K562 (cell line): ENCODE data around the gene ZNF451. TPM values are rescaled to one million over a fixed set of nuclear protein-coding genes. Genes with fewer than 3 reads are reported as not detected.

ENCODE experiments used
- ATAC-seq: fragments of 200-7000 bp; cut with Tn5 transposase; 3 replicates; pipeline ENCODE4 v1.9.1; 2020; ENCODE audit warnings: moderate library complexity
- BruUV-seq: library from RNA; stranded (reverse); fragments of 400-500 nt; replicated peaks from 2 replicates; lab custom pipeline; 2021; lab: Mats Ljungman, UMichigan
- CTCF ChIA-PET: fragments of 300-600 bp; formaldehyde crosslinking; extraction: SDS; loops from one replicate; lab custom pipeline; 2021; ENCODE audit warnings: low intra/inter-chr PET ratio; lab: Yijun Ruan, JAX
- POLR2A ChIA-PET: fragments of 300-600, 350-650 bp; sonication (Branson Sonifier 250); formaldehyde crosslinking; extraction: SDS; loops from one replicate; lab custom pipeline; 2021; ENCODE audit warnings: antibody characterized with exemption, inconsistent platforms; lab: Yijun Ruan, JAX
- DNase-seq, 4 experiments: peaks; one replicate each; pipeline versions ENCODE4 v3.0.0 to v3.0.0-alpha.2; 2011 to 2018; ENCODE audit warnings: low spot score in 3 of 4, mixed read lengths in 3 of 4; ENCODE audit errors: extremely low read depth in 1 of 4
- FAIRE-seq: peaks from 2 replicates; lab custom pipeline; 2011; peaks lifted over from hg19 to GRCh38; lab: Jason Lieb, UNC
- H2AFZ ChIP-seq: 2 replicates; pipeline ENCODE4 v1.6.0; 2011; ENCODE audit warnings: low read depth, low read length, control low read depth, inconsistent platforms
- H3K27ac ChIP-seq: fragments of 200-600 bp; 3 replicates; pipeline ENCODE4 v1.8.0; 2011; ENCODE audit warnings: low read depth, mild to moderate bottlenecking, control low read depth, inconsistent platforms, low read length, moderate library complexity, mixed read lengths; ENCODE audit errors: extremely low read depth
- H3K27me3 ChIP-seq, 2 experiments: fragments of 300-600 bp in 1 of 2; 2 replicates in 1 of 2; 3 replicates in 1 of 2; pipeline versions ENCODE4 v1.6.0 to v1.8.0; 2011; ENCODE audit warnings: inconsistent platforms in 2 of 2, low read length in 2 of 2, mild to moderate bottlenecking in 1 of 2, mixed read lengths in 1 of 2, moderate library complexity in 1 of 2; ENCODE audit not compliant: control insufficient read depth in 2 of 2, insufficient read depth in 2 of 2
- H3K36me3 ChIP-seq: fragments of 300-600 bp; 3 replicates; pipeline ENCODE4 v1.8.0; 2011; ENCODE audit warnings: mild to moderate bottlenecking, low read length, inconsistent platforms; ENCODE audit not compliant: control insufficient read depth, insufficient read depth
- H3K4me1 ChIP-seq, 2 experiments: fragments of 200-600 bp in 1 of 2; replicated peaks in 1 of 2; 2 replicates in 1 of 2; 3 replicates in 1 of 2; pipeline versions ENCODE4 v1.5.1 to v1.8.0; 2011; ENCODE audit warnings: inconsistent platforms in 2 of 2, low read length in 2 of 2, mild to moderate bottlenecking in 1 of 2, mixed read lengths in 1 of 2, moderate library complexity in 1 of 2; ENCODE audit not compliant: control insufficient read depth in 2 of 2, insufficient read depth in 2 of 2
- H3K4me2 ChIP-seq: 2 replicates; pipeline ENCODE4 v1.6.1; 2011; ENCODE audit warnings: low read length, control low read depth, inconsistent platforms, mixed read lengths; ENCODE audit not compliant: insufficient read depth
- H3K4me3 ChIP-seq: fragments of 200-600 bp; sonication (generic), shearing (Covaris generic); 2 replicates; pipeline ENCODE4 v1.5.1; 2016; ENCODE audit warnings: control low read depth, inconsistent platforms
- H3K79me2 ChIP-seq: fragments of 200-600 bp; 3 replicates; pipeline ENCODE4 v1.8.0; 2011; ENCODE audit warnings: low read length, inconsistent platforms; ENCODE audit not compliant: control insufficient read depth, insufficient read depth
- H3K9ac ChIP-seq, 2 experiments: 2 replicates each; pipeline versions ENCODE4 v1.6.0 to v1.6.1; 2011; ENCODE audit warnings: low read depth in 2 of 2, low read length in 2 of 2, control low read depth in 1 of 2, inconsistent platforms in 1 of 2, mild to moderate bottlenecking in 1 of 2, mixed read lengths in 1 of 2; ENCODE audit not compliant: insufficient read depth in 1 of 2
- H3K9me1 ChIP-seq: one replicate; pipeline ENCODE4 v1.6.0; 2011; ENCODE audit warnings: inconsistent platforms, mild to moderate bottlenecking, low read length, moderate library complexity; ENCODE audit not compliant: control insufficient read depth, insufficient read depth
- H3K9me3 ChIP-seq: replicated peaks from 2 replicates; pipeline ENCODE4 v1.5.1; 2011; ENCODE audit warnings: low read depth, low read length, inconsistent platforms; ENCODE audit not compliant: control insufficient read depth, insufficient read depth
- H4K20me1 ChIP-seq: replicated peaks from 2 replicates; pipeline ENCODE4 v1.6.1; 2011; ENCODE audit warnings: low read length, inconsistent platforms, mixed read lengths; ENCODE audit not compliant: control insufficient read depth, insufficient read depth
- CBFA2T3 ChIP-seq: fragments of 450-650 bp; IDR thresholded peaks from 2 replicates; pipeline ENCODE4 v1.6.1; 2017
- CBX3 ChIP-seq, 2 experiments: IDR thresholded peaks; 1 replicate in 1 of 2; 2 replicates in 1 of 2; pipeline ENCODE4 v1.6.1; 2012; ENCODE audit warnings: inconsistent platforms in 2 of 2, low read length in 2 of 2, borderline replicate concordance in 1 of 2, control low read depth in 1 of 2
- DLX4 ChIP-seq: fragments of 250-450 bp; sonication (Bioruptor Pico); IDR thresholded peaks from 2 replicates; pipeline ENCODE4 v1.6.1; 2021; ENCODE audit warnings: mild to moderate bottlenecking
- TEAD4 ChIP-seq, 2 experiments: sonication (generic) in 1 of 2; formaldehyde crosslinking in 1 of 2; IDR thresholded peaks; 2 replicates each; pipeline versions ENCODE4 v1.6.1 to v1.8.0; 2012 to 2022; ENCODE audit warnings: borderline replicate concordance in 1 of 2, inconsistent platforms in 1 of 2, low read length in 1 of 2, mild to moderate bottlenecking in 1 of 2, missing genetic modification reagents in 1 of 2
- ZC3H8 ChIP-seq: fragments of 450-650 bp; IDR thresholded peaks from 2 replicates; pipeline ENCODE4 v1.6.1; 2017
- ZNF778 ChIP-seq: fragments of 450-650 bp; formaldehyde crosslinking; IDR thresholded peaks from 2 replicates; pipeline ENCODE4 v1.4.0; 2020; ENCODE audit warnings: mild to moderate bottlenecking, moderate library complexity
- WGBS: fragments of 100-300 bp; shearing (Covaris generic); methylation state at CpG from one replicate; pipeline ENCODE4 v1.1.6; 2016; ENCODE audit warnings: low coverage, mixed read lengths; ENCODE audit not compliant: insufficient coverage; ENCODE audit errors: missing lambda C conversion rate; 5-methylcytosine and 5-hydroxymethylcytosine counted together
- in situ Hi-C: fragments of 300-500 bp; cut with MboI; formaldehyde crosslinking; loops from 4 replicates; pipeline ENCODE4 v1.15.0; 2018; ENCODE audit warnings: inconsistent platforms, mixed read lengths
- intact Hi-C: fragments of 100-400 bp; cut with micrococcal nuclease; formaldehyde crosslinking; loops from 2 replicates; pipeline ENCODE4 v1.14.2; 2022
- polyA plus RNA-seq, 8 experiments: library from polyadenylated mRNA; depleted of rRNA in 4 of 8; stranded (reverse) in 5 of 8; unstranded in 3 of 8; fragments of >200 nt; fragmentation: Nextera tagmentation in 2 of 8; fragmentation: Illumina TruSeq in 1 of 8; extraction: Ambion mirVana in 2 of 8; extraction: Trizol in 1 of 8; gene quantifications; 2 replicates each; pipeline versions ENCODE4 v1.2.1 to v1.2.3, GENCODE V29; 2011 to 2014; ENCODE audit warnings: inconsistent platforms in 1 of 8, missing spikeins in 1 of 8
- total RNA-seq, 7 experiments: library from RNA; depleted of rRNA in 6 of 7; stranded (reverse); fragments of >200 nt in 6 of 7; fragmentation: Illumina TruSeq in 2 of 7; extraction: Trizol in 2 of 7; gene quantifications; 2 replicates each; pipeline versions ENCODE4 v1.2.1 to v1.2.3, GENCODE V29; 2011 to 2021; ENCODE audit warnings: low replicate concordance in 1 of 7

Gene ZNF451
- total and polyA plus RNA-seq, 9 of the 15 experiments (the other 6 are each of a cell fraction or from before 2014, with no cell fraction given), result 16.1 to 74.3 (median 38.3) TPM

- WGBS, result 60% methylated on average over 2 of the region's 2 CpGs
- intact Hi-C loops, result no loop called here
- CTCF ChIA-PET, result no interaction called here
Observed at GRCh38 chr6:57195457-57195856, 105.5 kb downstream of the ZNF451 start.

More at GRCh38 chr6:57195457-57195856, 105.5 kb downstream of the ZNF451 start:
- H4K20me1 ChIP-seq, result no peaks in the 10 kb centered on the region
- H3K4me3 ChIP-seq, result no peak overlapping the region
- peaks cover 52% of the 10 kb centered on the region for H3K36me3 ChIP-seq
- no peaks in the 10 kb centered on the region for H3K9me3 ChIP-seq
- no peak for TF ChIP-seq DLX4 (CRISPR knock-in tag)
- TF ChIP-seq CBX3 (IDR thresholded peaks at IDR 0.05; ENCODE audit: borderline replicate concordance in 1 of 2, low read length in 2 of 2), result no peak
- no peak for TF ChIP-seq TEAD4 (IDR thresholded peaks at IDR 0.05; ENCODE audit: low read length)
- no peak for TF ChIP-seq TEAD4 (CRISPR knock-in tag; IDR thresholded peaks at IDR 0.05; ENCODE audit: borderline replicate concordance)
- TF ChIP-seq CBFA2T3, result no peak
- TF ChIP-seq ZC3H8, result no peak
- no peak for TF ChIP-seq ZNF778 (CRISPR knock-in tag)
- no peaks in the 10 kb centered on the region for H3K4me1 ChIP-seq
- no peak overlapping the region for H3K4me2 ChIP-seq
- H3K27me3 ChIP-seq, result no peaks in the 10 kb centered on the region
- FAIRE-seq (no peak), DNase-seq (no peak), ATAC-seq (peak; percentile 68)
- no peak overlapping the region for H3K27ac ChIP-seq
- H3K79me2 ChIP-seq, result peaks cover 14% of the 10 kb centered on the region; the same call in 2 of the 3 replicates
- BruUV-seq, result no TSS peak
- no peak overlapping the region for H2AFZ ChIP-seq
- POLR2A ChIA-PET, result interaction anchor here (1.0 kb wide), 2 partner anchors 10 to 13 kb away, joined by 3 to 4 read pairs; no protein-coding TSS in a partner anchor
- H3K9me1 ChIP-seq, result no peaks in the 10 kb centered on the region
- in situ Hi-C loops, result no loop called here
- no peak overlapping the region for H3K9ac ChIP-seq
